ENCODE results near the gene FOXL3. TPM values are rescaled to one million over a fixed set of nuclear protein-coding genes. Genes with fewer than 3 reads are reported as not detected.

FOXL3 gene
- total and polyA plus RNA-seq, 4 donors, result not detected

- H3K9me3 ChIP-seq (ENCODE audit: control insufficient read depth in 4 of 4, low read length in 3 of 4), result no peaks in the 10 kb centered on the region
- 88% methylated on average over 13 of the region's 13 CpGs for WGBS
These were observed 10.7 kb downstream of the FOXL3 start for GRCh38 chr7:300546-301290.

GRCh38 chr7:301291-302053 is 11.5 kb downstream of the FOXL3 start:
- Histone ChIP-seq H3K27me3 (ENCODE audit: control insufficient read depth in 4 of 4, insufficient read depth in 4 of 4, low read length in 3 of 4) (no peaks in the 10 kb centered on the region), H3K4me3 (ENCODE audit: low read depth in 1 of 3, low read length in 3 of 3) (no peak overlapping the region), H3K36me3 (ENCODE audit: control insufficient read depth in 4 of 4, insufficient read depth in 3 of 4, low read depth in 1 of 4, low read length in 3 of 4) (no peaks in the 10 kb centered on the region), H3K9ac (ENCODE audit: low read depth in 1 of 2, low read length in 2 of 2) (no peak overlapping the region), H3K27ac (ENCODE audit: low read depth in 1 of 2, low read length in 2 of 2) (no peak overlapping the region), H3K9me3 (ENCODE audit: control insufficient read depth in 4 of 4, low read length in 3 of 4) (no peaks in the 10 kb centered on the region), H3K4me1 (ENCODE audit: control insufficient read depth in 4 of 4, insufficient read depth in 4 of 4, low read length in 3 of 4) (no peaks in the 10 kb centered on the region)
- DNase-seq (ENCODE audit: low spot score), result no peak
- 90% methylated on average over 34 of the region's 34 CpGs for WGBS
- TF ChIP-seq HNF4A (conservative IDR thresholded peaks at IDR 0.05) (no peak), HNF4G (IDR thresholded peaks at IDR 0.05) (no peak), RXRA (IDR thresholded peaks at IDR 0.05) (no peak)

More at GRCh38 chr7:300546-301290, 10.7 kb downstream of the FOXL3 start:
- Histone ChIP-seq H3K4me3 (ENCODE audit: low read depth in 1 of 3, low read length in 3 of 3) (no peak overlapping the region), H3K9ac (ENCODE audit: low read depth in 1 of 2, low read length in 2 of 2) (no peak overlapping the region), H3K36me3 (ENCODE audit: control insufficient read depth in 4 of 4, insufficient read depth in 3 of 4, low read depth in 1 of 4, low read length in 3 of 4) (no peaks in the 10 kb centered on the region), H3K27ac (ENCODE audit: low read depth in 1 of 2, low read length in 2 of 2) (no peak overlapping the region), H3K4me1 (ENCODE audit: control insufficient read depth in 4 of 4, insufficient read depth in 4 of 4, low read length in 3 of 4) (no peaks in the 10 kb centered on the region), H3K27me3 (ENCODE audit: control insufficient read depth in 4 of 4, insufficient read depth in 4 of 4, low read length in 3 of 4) (no peaks in the 10 kb centered on the region)
- TF ChIP-seq REST (IDR thresholded peaks at IDR 0.05), result no peak
- TF ChIP-seq FOXA2 (IDR thresholded peaks at IDR 0.05), result no peak
- no peak for TF ChIP-seq RAD21 (IDR thresholded peaks at IDR 0.05)
- no peak for TF ChIP-seq GABPA (IDR thresholded peaks at IDR 0.05 in 1 of 2, conservative IDR thresholded peaks at IDR 0.05 in 1 of 2)
- no peak for DNase-seq (ENCODE audit: low spot score)

GRCh38 chr7:302054-302992 is 12.4 kb downstream of the FOXL3 start:
- H3K27me3 ChIP-seq (ENCODE audit: control insufficient read depth in 4 of 4, insufficient read depth in 4 of 4, low read length in 3 of 4), result no peaks in the 10 kb centered on the region
- DNase-seq (ENCODE audit: low spot score), result no peak
- H3K36me3 ChIP-seq (ENCODE audit: control insufficient read depth in 4 of 4, insufficient read depth in 3 of 4, low read depth in 1 of 4, low read length in 3 of 4), result no peaks in the 10 kb centered on the region
- no peaks in the 10 kb centered on the region for H3K4me1 ChIP-seq (ENCODE audit: control insufficient read depth in 4 of 4, insufficient read depth in 4 of 4, low read length in 3 of 4)
- H3K9me3 ChIP-seq (ENCODE audit: control insufficient read depth in 4 of 4, low read length in 3 of 4), result no peaks in the 10 kb centered on the region
- no peak overlapping the region for H3K9ac ChIP-seq (ENCODE audit: low read depth in 1 of 2, low read length in 2 of 2)
- H3K4me3 ChIP-seq (ENCODE audit: low read depth in 1 of 3, low read length in 3 of 3), result no peak overlapping the region
- H3K27ac ChIP-seq (ENCODE audit: low read depth in 1 of 2, low read length in 2 of 2), result no peak overlapping the region
- 89% methylated on average over 18 of the region's 18 CpGs for WGBS
- TF ChIP-seq RXRA (IDR thresholded peaks at IDR 0.05) (no peak), NR2F2 (IDR thresholded peaks at IDR 0.05) (no peak), REST (IDR thresholded peaks at IDR 0.05) (no peak), YY1 (IDR thresholded peaks at IDR 0.05) (no peak), ATF3 (IDR thresholded peaks at IDR 0.05) (no peak), SP1 (IDR thresholded peaks at IDR 0.05) (no peak), FOXA2 (IDR thresholded peaks at IDR 0.05) (no peak), JUND (IDR thresholded peaks at IDR 0.05) (no peak), HNF4G (IDR thresholded peaks at IDR 0.05) (no peak), GABPA (IDR thresholded peaks at IDR 0.05 in 1 of 2, conservative IDR thresholded peaks at IDR 0.05 in 1 of 2) (no peak), MAX (IDR thresholded peaks at IDR 0.05) (no peak), HNF4A (conservative IDR thresholded peaks at IDR 0.05) (no peak), TAF1 (conservative IDR thresholded peaks at IDR 0.05) (no peak), FOXA1 (IDR thresholded peaks at IDR 0.05) (no peak), RAD21 (IDR thresholded peaks at IDR 0.05) (no peak), EGR1 (IDR thresholded peaks at IDR 0.05; ENCODE audit: low read depth in 2 of 2) (no peak)

Data from liver (tissue), 9 donors.